Transverse colon (tissue), 4 donors: Measurements from ENCODE around the gene ALG14. TPM values are rescaled to one million over a fixed set of nuclear protein-coding genes. Genes with fewer than 3 reads are reported as not detected.

Experiments used
- DNase-seq: peaks from one replicate; pipeline ENCODE4 v3.0.0-alpha.2; 2019
- H3K27ac ChIP-seq, 4 donors: fragments of 200-600 bp; sonication (generic); 2 replicates each; pipeline ENCODE4 v1.5.1; 2016 to 2018; ENCODE audit warnings: inconsistent platforms in 4 of 4
- H3K27me3 ChIP-seq: fragments of 200-600 bp; sonication (generic); 2 replicates; pipeline ENCODE4 v1.5.1; 2017; ENCODE audit warnings: inconsistent platforms
- H3K36me3 ChIP-seq, 4 donors: fragments of 200-600 bp; sonication (generic); 2 replicates each; pipeline ENCODE4 v1.5.1; 2017 to 2019; ENCODE audit warnings: inconsistent platforms in 4 of 4
- H3K4me1 ChIP-seq, 4 donors: fragments of 200-600 bp; sonication (generic); 2 replicates each; pipeline ENCODE4 v1.5.1; 2017 to 2020; ENCODE audit warnings: inconsistent platforms in 4 of 4
- H3K4me3 ChIP-seq, 4 donors: fragments of 200-600 bp; sonication (generic); 1 replicate in 1 of 4; 2 replicates in 3 of 4; pipeline versions ENCODE4 v1.5.1 to v1.6.1; 2017 to 2019; ENCODE audit warnings: inconsistent platforms in 4 of 4
- H3K9me3 ChIP-seq, 2 donors: fragments of 200-600 bp; sonication (generic); 2 replicates each; pipeline ENCODE4 v1.5.1; 2017 to 2019; ENCODE audit warnings: inconsistent platforms in 2 of 2
- EP300 ChIP-seq: sonication (generic); formaldehyde crosslinking; IDR thresholded peaks from one replicate; pipeline ENCODE4 v1.6.1; 2017; ENCODE audit warnings: antibody characterized with exemption, low read depth
- POLR2A ChIP-seq: fragments of 450-650 bp; IDR thresholded peaks from one replicate; pipeline ENCODE4 v1.6.1; 2016; ENCODE audit warnings: antibody characterized with exemption, mild to moderate bottlenecking, moderate library complexity
- POLR2AphosphoS5 ChIP-seq, 3 donors: sonication (generic); formaldehyde crosslinking; IDR thresholded peaks; one replicate each; pipeline ENCODE4 v1.6.1; 2016; ENCODE audit warnings: antibody characterized with exemption in 3 of 3
- WGBS, 2 donors: methylation state at CpG; one replicate each; pipeline ENCODE4 v1.1.5; 2018; ENCODE audit warnings: low coverage in 1 of 2; 5-methylcytosine and 5-hydroxymethylcytosine counted together
- in situ Hi-C, 4 donors: fragments of 200-750 bp; cut with MboI; loops; one replicate each; pipeline versions ENCODE4 v1.15.0 to v1.15.1; 2017; ENCODE audit warnings: low sequenced_read_pairs in 3 of 4, low pct_ligation_motif_present in 1 of 4, low pct_unique_long_range_greater_than_20kb in 1 of 4
- intact Hi-C: fragments of 100-400 bp; cut with DNase I; formaldehyde crosslinking; loops from one replicate; pipeline ENCODE4 v1.15.1; 2023; ENCODE audit warnings: low total_unique reads
- total RNA-seq, 4 donors: library from RNA; depleted of rRNA; stranded (reverse); fragments of >200 nt; gene quantifications; one replicate each; pipeline ENCODE4 v1.1.0, GENCODE V29; 2016
- TF ChIP-seq, protein P1 (sequence below), 5 experiments: fragments of 200-600 bp in 3 of 5; fragments of 450-650 bp in 2 of 5; sonication (generic) in 3 of 5; IDR thresholded peaks; 1 replicate in 2 of 5; 2 replicates in 3 of 5; pipeline ENCODE4 v1.5.1; 2016 to 2017; ENCODE audit warnings: antibody characterized with exemption in 5 of 5, inconsistent platforms in 3 of 5, mild to moderate bottlenecking in 2 of 5, moderate library complexity in 1 of 5

ALG14 gene
- total RNA-seq, 4 donors from 2014 or later, result 0.40 to 2.3 (median 2.2) TPM

- H3K27ac ChIP-seq, result no peak overlapping the region
- 48 to 64% methylated on average over 1 of the region's 1 CpG for WGBS, 2 donors
- in situ Hi-C loops, result no loop called here
- H3K27me3 ChIP-seq, result no peaks in the 10 kb centered on the region
- no peaks in the 10 kb centered on the region for H3K9me3 ChIP-seq
- DNase-seq, result no peak
- H3K4me3 ChIP-seq, result no peak overlapping the region
- no peaks in the 10 kb centered on the region for H3K36me3 ChIP-seq
- intact Hi-C loops, result no loop called here
- TF ChIP-seq, protein P1, sequence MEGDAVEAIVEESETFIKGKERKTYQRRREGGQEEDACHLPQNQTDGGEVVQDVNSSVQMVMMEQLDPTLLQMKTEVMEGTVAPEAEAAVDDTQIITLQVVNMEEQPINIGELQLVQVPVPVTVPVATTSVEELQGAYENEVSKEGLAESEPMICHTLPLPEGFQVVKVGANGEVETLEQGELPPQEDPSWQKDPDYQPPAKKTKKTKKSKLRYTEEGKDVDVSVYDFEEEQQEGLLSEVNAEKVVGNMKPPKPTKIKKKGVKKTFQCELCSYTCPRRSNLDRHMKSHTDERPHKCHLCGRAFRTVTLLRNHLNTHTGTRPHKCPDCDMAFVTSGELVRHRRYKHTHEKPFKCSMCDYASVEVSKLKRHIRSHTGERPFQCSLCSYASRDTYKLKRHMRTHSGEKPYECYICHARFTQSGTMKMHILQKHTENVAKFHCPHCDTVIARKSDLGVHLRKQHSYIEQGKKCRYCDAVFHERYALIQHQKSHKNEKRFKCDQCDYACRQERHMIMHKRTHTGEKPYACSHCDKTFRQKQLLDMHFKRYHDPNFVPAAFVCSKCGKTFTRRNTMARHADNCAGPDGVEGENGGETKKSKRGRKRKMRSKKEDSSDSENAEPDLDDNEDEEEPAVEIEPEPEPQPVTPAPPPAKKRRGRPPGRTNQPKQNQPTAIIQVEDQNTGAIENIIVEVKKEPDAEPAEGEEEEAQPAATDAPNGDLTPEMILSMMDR (IDR thresholded peaks at IDR 0.05), result no peak
- H3K4me1 ChIP-seq, result peaks cover 12 to 26% (median 14%) of the 10 kb centered on the region in 4 donors
Observed at GRCh38 chr1:94966033-94966432, 106.7 kb downstream of the ALG14 start.

- intact Hi-C loops (no loop called here), in situ Hi-C loops (no loop called here)
- TF ChIP-seq, protein P1 (IDR thresholded peaks at IDR 0.05), result no peak
- TF ChIP-seq POLR2AphosphoS5 (IDR thresholded peaks at IDR 0.05) (no peak), EP300 (no peak), POLR2A (no peak)
- no peaks in the 10 kb centered on the region for H3K9me3 ChIP-seq
- WGBS, 2 donors, result 67 to 82% methylated on average over 1 to 8 of the region's 8 CpGs
- peak overlapping the region in 2 of 4 donors; percentile 77 to 86 for H3K27ac ChIP-seq
- no peaks in the 10 kb centered on the region for H3K36me3 ChIP-seq
- H3K4me1 ChIP-seq, result peaks cover 12 to 23% (median 14%) of the 10 kb centered on the region in 4 donors
- no peak overlapping the region for H3K4me3 ChIP-seq
- H3K27me3 ChIP-seq, result no peaks in the 10 kb centered on the region
- no peak for DNase-seq
Observed at GRCh38 chr1:94963864-94964263, 108.9 kb downstream of the ALG14 start.

DNA sequence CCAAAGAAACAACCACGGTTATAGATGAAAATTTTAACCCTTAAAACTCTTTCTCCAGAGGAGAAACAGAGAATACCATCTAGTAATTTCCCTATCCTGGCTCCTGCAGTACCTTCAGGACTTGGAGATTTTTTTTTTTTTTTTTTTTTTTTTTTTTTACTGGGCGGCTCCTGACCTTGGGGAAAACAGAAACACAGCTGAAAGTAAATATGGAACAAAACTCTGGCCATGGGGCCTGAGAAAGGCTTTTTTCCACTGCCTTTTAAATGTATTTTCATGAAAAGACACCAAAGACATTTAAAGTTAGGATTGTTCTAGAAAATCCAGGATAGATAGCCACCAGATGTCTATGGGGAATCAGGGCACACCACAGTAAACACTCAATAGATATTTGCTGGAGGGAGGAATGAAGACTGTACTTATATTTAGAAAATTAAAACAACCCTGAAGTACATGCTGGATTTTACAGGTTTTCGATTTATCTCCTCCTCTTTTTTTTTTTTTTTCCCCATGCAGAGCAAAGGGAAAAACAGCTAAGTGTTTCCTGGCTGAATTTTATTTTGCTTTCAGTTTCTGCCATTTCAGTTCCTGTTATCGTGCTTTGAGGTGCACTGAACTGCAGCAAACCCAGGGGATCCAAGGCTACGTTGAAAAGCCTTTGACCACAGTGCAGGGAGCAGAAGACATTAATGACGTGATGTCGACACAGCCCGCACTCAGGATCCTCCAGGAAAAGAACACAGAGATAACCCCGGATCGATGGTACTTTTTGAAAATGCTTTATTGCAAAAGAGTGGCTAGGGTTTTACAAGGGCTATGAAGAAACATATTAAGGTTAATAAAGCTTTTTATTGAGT lies 110.1 kb downstream of the ALG14 start:
- Histone ChIP-seq H3K36me3 (no peaks in the 10 kb centered on the region), H3K27ac (peak overlapping the region; percentile 63 to 86 (median 74)), H3K4me1 (peaks cover 12 to 23% (median 14%) of the 10 kb centered on the region in 4 donors), H3K27me3 (no peaks in the 10 kb centered on the region), H3K4me3 (peak overlapping the region in 3 of 4 donors; percentile 15 to 50 (median 25)), H3K9me3 (no peaks in the 10 kb centered on the region)
- in situ Hi-C loops, result no loop called here
- no peak for TF ChIP-seq EP300
- TF ChIP-seq POLR2A, result peak; percentile 34
- peak in 2 of 3 donors; percentile 29 to 64 for TF ChIP-seq POLR2AphosphoS5 (IDR thresholded peaks at IDR 0.05)
- TF ChIP-seq, protein P1 (IDR thresholded peaks at IDR 0.05), result no peak
- WGBS, 2 donors, result 12 to 13% methylated on average over 2 to 10 of the region's 10 CpGs
- intact Hi-C loops, result no loop called here
- peak; percentile 60 for DNase-seq

GRCh38 chr1:94961988-94962387 lies 110.8 kb downstream of the ALG14 start:
- intact Hi-C loops (no loop called here), in situ Hi-C loops (no loop called here)
- Histone ChIP-seq H3K36me3 (no peaks in the 10 kb centered on the region), H3K9me3 (no peaks in the 10 kb centered on the region), H3K27ac (peak overlapping the region; percentile 63 to 86 (median 74)), H3K4me3 (no peak overlapping the region), H3K4me1 (peaks cover 12 to 23% (median 14%) of the 10 kb centered on the region in 4 donors), H3K27me3 (no peaks in the 10 kb centered on the region)
- DNase-seq, result no peak
- 62 to 74% methylated on average over 3 of the region's 3 CpGs for WGBS, 2 donors
- TF ChIP-seq EP300 (no peak), POLR2A (no peak), POLR2AphosphoS5 (IDR thresholded peaks at IDR 0.05) (no peak)
- TF ChIP-seq, protein P1 (IDR thresholded peaks at IDR 0.05), result no peak
